Transverse colon (tissue), 4 donors: ENCODE data around the gene STPG1. TPM values are rescaled to one million over a fixed set of nuclear protein-coding genes. Genes with fewer than 3 reads are reported as not detected.

Experiments
- DNase-seq: peaks from one replicate; pipeline ENCODE4 v3.0.0-alpha.2; 2019
- H3K27ac ChIP-seq, 4 donors: fragments of 200-600 bp; sonication (generic); 2 replicates each; pipeline ENCODE4 v1.5.1; 2016 to 2018; ENCODE audit warnings: inconsistent platforms in 4 of 4
- H3K27me3 ChIP-seq: fragments of 200-600 bp; sonication (generic); 2 replicates; pipeline ENCODE4 v1.5.1; 2017; ENCODE audit warnings: inconsistent platforms
- H3K36me3 ChIP-seq, 4 donors: fragments of 200-600 bp; sonication (generic); 2 replicates each; pipeline ENCODE4 v1.5.1; 2017 to 2019; ENCODE audit warnings: inconsistent platforms in 4 of 4
- H3K4me1 ChIP-seq, 4 donors: fragments of 200-600 bp; sonication (generic); 2 replicates each; pipeline ENCODE4 v1.5.1; 2017 to 2020; ENCODE audit warnings: inconsistent platforms in 4 of 4
- H3K4me3 ChIP-seq, 4 donors: fragments of 200-600 bp; sonication (generic); 1 replicate in 1 of 4; 2 replicates in 3 of 4; pipeline versions ENCODE4 v1.5.1 to v1.6.1; 2017 to 2019; ENCODE audit warnings: inconsistent platforms in 4 of 4
- H3K9me3 ChIP-seq, 2 donors: fragments of 200-600 bp; sonication (generic); 2 replicates each; pipeline ENCODE4 v1.5.1; 2017 to 2019; ENCODE audit warnings: inconsistent platforms in 2 of 2
- CTCF ChIP-seq, 5 experiments: fragments of 200-600 bp in 3 of 5; fragments of 450-650 bp in 2 of 5; sonication (generic) in 3 of 5; IDR thresholded peaks; 1 replicate in 2 of 5; 2 replicates in 3 of 5; pipeline ENCODE4 v1.5.1; 2016 to 2017; ENCODE audit warnings: antibody characterized with exemption in 5 of 5, inconsistent platforms in 3 of 5, mild to moderate bottlenecking in 2 of 5, moderate library complexity in 1 of 5
- EP300 ChIP-seq: sonication (generic); formaldehyde crosslinking; IDR thresholded peaks from one replicate; pipeline ENCODE4 v1.6.1; 2017; ENCODE audit warnings: antibody characterized with exemption, low read depth
- POLR2A ChIP-seq: fragments of 450-650 bp; IDR thresholded peaks from one replicate; pipeline ENCODE4 v1.6.1; 2016; ENCODE audit warnings: antibody characterized with exemption, mild to moderate bottlenecking, moderate library complexity
- POLR2AphosphoS5 ChIP-seq, 3 donors: sonication (generic); formaldehyde crosslinking; IDR thresholded peaks; one replicate each; pipeline ENCODE4 v1.6.1; 2016; ENCODE audit warnings: antibody characterized with exemption in 3 of 3
- WGBS, 2 donors: methylation state at CpG; one replicate each; pipeline ENCODE4 v1.1.5; 2018; ENCODE audit warnings: low coverage in 1 of 2; 5-methylcytosine and 5-hydroxymethylcytosine counted together
- in situ Hi-C, 4 donors: fragments of 200-750 bp; cut with MboI; loops; one replicate each; pipeline versions ENCODE4 v1.15.0 to v1.15.1; 2017; ENCODE audit warnings: low sequenced_read_pairs in 3 of 4, low pct_ligation_motif_present in 1 of 4, low pct_unique_long_range_greater_than_20kb in 1 of 4
- intact Hi-C: fragments of 100-400 bp; cut with DNase I; formaldehyde crosslinking; loops from one replicate; pipeline ENCODE4 v1.15.1; 2023; ENCODE audit warnings: low total_unique reads
- total RNA-seq, 4 donors: library from RNA; depleted of rRNA; stranded (reverse); fragments of >200 nt; gene quantifications; one replicate each; pipeline ENCODE4 v1.1.0, GENCODE V29; 2016

The STPG1 gene
- total RNA-seq, 4 donors from 2014 or later = 4.6 to 33.7 (median 23.3) TPM

GRCh38 chr1:24393892-24394291 is 19.7 kb downstream of the STPG1 start:
- Histone ChIP-seq H3K36me3 (no peaks in the 10 kb centered on the region), H3K4me1 (peaks cover 7 to 41% (median 10%) of the 10 kb centered on the region in 4 donors), H3K27me3 (no peaks in the 10 kb centered on the region), H3K4me3 (no peak overlapping the region), H3K9me3 (no peaks in the 10 kb centered on the region), H3K27ac (peak overlapping the region in 3 of 4 donors; percentile 7 to 84 (median 82))
- in situ Hi-C loops = loop anchor here (5.0 to 25.0 kb wide), 4 partner anchors 192 to 332 kb away; no protein-coding TSS in a partner anchor
- no peak for TF ChIP-seq POLR2AphosphoS5 (IDR thresholded peaks at IDR 0.05)
- no peak for TF ChIP-seq CTCF (IDR thresholded peaks at IDR 0.05)
- no peak for TF ChIP-seq POLR2A
- TF ChIP-seq EP300 = no peak
- 77 to 82% methylated on average over 4 to 6 of the region's 6 CpGs for WGBS, 2 donors
- intact Hi-C loops = loop anchor here (2.0 kb wide), 1 partner anchor 193 kb away; no protein-coding TSS in a partner anchor
- DNase-seq = no peak

- H3K27ac ChIP-seq = peak overlapping the region; percentile 82 to 87 (median 84)
- no peak overlapping the region for H3K4me3 ChIP-seq
- WGBS, 2 donors = 66 to 87% methylated on average over 4 of the region's 4 CpGs
- no peaks in the 10 kb centered on the region for H3K9me3 ChIP-seq
- TF ChIP-seq POLR2A (no peak), POLR2AphosphoS5 (IDR thresholded peaks at IDR 0.05) (no peak), EP300 (no peak), CTCF (IDR thresholded peaks at IDR 0.05) (no peak)
- in situ Hi-C loops = loop anchor here (5.0 to 25.0 kb wide), 4 partner anchors 191 to 331 kb away; no protein-coding TSS in a partner anchor
- H3K27me3 ChIP-seq = no peaks in the 10 kb centered on the region
- H3K36me3 ChIP-seq = no peaks in the 10 kb centered on the region
- H3K4me1 ChIP-seq = peaks cover 7 to 41% (median 10%) of the 10 kb centered on the region in 4 donors
- intact Hi-C loops = loop anchor here (2.0 kb wide), 1 partner anchor 192 kb away; no protein-coding TSS in a partner anchor
- no peak for DNase-seq
These were observed 20.5 kb downstream of the STPG1 start for GRCh38 chr1:24392982-24393650.

- H3K4me1 ChIP-seq = peaks cover 7 to 41% (median 10%) of the 10 kb centered on the region in 4 donors
- in situ Hi-C loops = loop anchor here (5.0 to 25.0 kb wide), 4 partner anchors 190 to 330 kb away; no protein-coding TSS in a partner anchor
These were observed 21.0 kb downstream of the STPG1 start for GRCh38 chr1:24392604-24392946.

More at GRCh38 chr1:24392604-24392946, 21.0 kb downstream of the STPG1 start:
- 77 to 86% methylated on average over 3 to 4 of the region's 4 CpGs for WGBS, 2 donors
- DNase-seq = no peak
- no peaks in the 10 kb centered on the region for H3K9me3 ChIP-seq
- intact Hi-C loops = loop anchor here (2.0 kb wide), 1 partner anchor 192 kb away; no protein-coding TSS in a partner anchor
- H3K27me3 ChIP-seq = no peaks in the 10 kb centered on the region
- H3K4me3 ChIP-seq = no peak overlapping the region
- peak in 1 of 5 experiments; percentile 7 for TF ChIP-seq CTCF (IDR thresholded peaks at IDR 0.05)
- no peak for TF ChIP-seq POLR2A
- no peak for TF ChIP-seq POLR2AphosphoS5 (IDR thresholded peaks at IDR 0.05)
- H3K36me3 ChIP-seq = no peaks in the 10 kb centered on the region
- peak overlapping the region; percentile 82 to 87 (median 84) for H3K27ac ChIP-seq
